Memory B cell (primary cell): Measurements from ENCODE around the gene CELF5.

Experiments
- ATAC-seq: fragments of 150-1000 bp; cut with Tn5 transposase; 2 replicates; pipeline ENCODE4 v1.10.0; 2021; ENCODE audit warnings: low read depth, mild to moderate bottlenecking, moderate library complexity
- DNase-seq, 2 donors: peaks; one replicate each; pipeline ENCODE4 v3.0.0; 2022; ENCODE audit warnings: low spot score in 2 of 2
- H3K27ac Mint-ChIP-seq: one replicate; pipeline ENCODE4 v1.8.0; 2022; ENCODE audit warnings: mild to moderate bottlenecking, moderate library complexity, mixed read lengths
- H3K27me3 Mint-ChIP-seq: one replicate; pipeline ENCODE4 v1.8.0; 2022; ENCODE audit warnings: mixed read lengths
- H3K36me3 Mint-ChIP-seq: one replicate; pipeline ENCODE4 v1.8.0; 2022; ENCODE audit warnings: mild to moderate bottlenecking, mixed read lengths
- H3K4me1 Mint-ChIP-seq: one replicate; pipeline ENCODE4 v1.8.0; 2022; ENCODE audit warnings: mixed read lengths
- H3K4me3 Mint-ChIP-seq: one replicate; pipeline ENCODE4 v1.8.0; 2022; ENCODE audit warnings: mild to moderate bottlenecking, moderate library complexity, mixed read lengths
- H3K9me3 Mint-ChIP-seq: one replicate; pipeline ENCODE4 v1.8.0; 2022; ENCODE audit warnings: mixed read lengths

The CELF5 gene

DNA sequence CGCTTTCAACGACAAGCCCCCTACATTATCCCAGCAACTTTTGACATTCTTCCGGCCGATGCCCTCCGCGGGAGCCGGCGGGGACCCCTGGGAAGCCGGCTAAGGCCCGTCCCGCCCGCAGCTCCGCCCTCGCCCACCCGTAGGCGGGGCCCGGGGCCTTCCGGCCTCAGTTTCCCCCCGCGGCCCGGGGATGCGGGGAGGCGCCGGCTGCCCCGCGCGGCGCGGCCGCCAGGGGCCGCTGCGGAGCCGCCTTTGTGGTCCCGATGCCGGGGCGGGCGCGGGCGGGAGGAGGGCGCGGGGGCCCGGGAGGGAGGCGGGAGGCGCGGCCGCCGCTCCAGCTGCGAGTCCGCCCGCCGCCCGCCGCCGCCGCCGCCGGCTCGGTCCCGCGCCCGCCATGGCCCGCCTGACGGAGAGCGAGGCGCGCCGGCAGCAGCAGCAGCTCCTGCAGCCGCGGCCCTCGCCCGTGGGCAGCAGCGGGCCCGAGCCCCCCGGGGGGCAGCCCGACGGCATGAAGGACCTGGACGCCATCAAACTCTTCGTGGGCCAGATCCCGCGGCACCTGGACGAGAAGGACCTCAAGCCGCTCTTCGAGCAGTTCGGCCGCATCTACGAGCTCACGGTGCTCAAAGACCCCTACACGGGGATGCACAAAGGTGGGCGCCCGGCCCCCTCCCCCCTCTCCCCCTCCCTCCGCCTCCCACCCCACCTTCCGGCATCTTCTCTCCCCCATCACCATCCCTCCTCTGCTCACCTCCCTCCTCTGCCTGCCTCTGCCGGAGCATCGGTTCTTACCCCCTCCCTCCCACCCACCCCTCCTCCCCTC is at the start of gene CELF5:
Gene CELF5 (plus strand): TSS at position 316 of the 823 bp plus-strand sequence. CDS start 79 bp downstream, at position 395.
- Mint-ChIP-seq H3K9me3 (no peaks in the 10 kb centered on the region), H3K4me1 (peaks cover 11% of the 10 kb centered on the region), H3K27ac (no peak within 1 kb of the TSS), H3K27me3 (peaks cover 25% of the 10 kb centered on the region), H3K4me3 (peak within 1 kb of the TSS; percentile 76), H3K36me3 (no peaks in the 10 kb centered on the region)
- DNase-seq = peak in 1 of 2 donors; percentile 56
- ATAC-seq = peak; percentile 67

DNA sequence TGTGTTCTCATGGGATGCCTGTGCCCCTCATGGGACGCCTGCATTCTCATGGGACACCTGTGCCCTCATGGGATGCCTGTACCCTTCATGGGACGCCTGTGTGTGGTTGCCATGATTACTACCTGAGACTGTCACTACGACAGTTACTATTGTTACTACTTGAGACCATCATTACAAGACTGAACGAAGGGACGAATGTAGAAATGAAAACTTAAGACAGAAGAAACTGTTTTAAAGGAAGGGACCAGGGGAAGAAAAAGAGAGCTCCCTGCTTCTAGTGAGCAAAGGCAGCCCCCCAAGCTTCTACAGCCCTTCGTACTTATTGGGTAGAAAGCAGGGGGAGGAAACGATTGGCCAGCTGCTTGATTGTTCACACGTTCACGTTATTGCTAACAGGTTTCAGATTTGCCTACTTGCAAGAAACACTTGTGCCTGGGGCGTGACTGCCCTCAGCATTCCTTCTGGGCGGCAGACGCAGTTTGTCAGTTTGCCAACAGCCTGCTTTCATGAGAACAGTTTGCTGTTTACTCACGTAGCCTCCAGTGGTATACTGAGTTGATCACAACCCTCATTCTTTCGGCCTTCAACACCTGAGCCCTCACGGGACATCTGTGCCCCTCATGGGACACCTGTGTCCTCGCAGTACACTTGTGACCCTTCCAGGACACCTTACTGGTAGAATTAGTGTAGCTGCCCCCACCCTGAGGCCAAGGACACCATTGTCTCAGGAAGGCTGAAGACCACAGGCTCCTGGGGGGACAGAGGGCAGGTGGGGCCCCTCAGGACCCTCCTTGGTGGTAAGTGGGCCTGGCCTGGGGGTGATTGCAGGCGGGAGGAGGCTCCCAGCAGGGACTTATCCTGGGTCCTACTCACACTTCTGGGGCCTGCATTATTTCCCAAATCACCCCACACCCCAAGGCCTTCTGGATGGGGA is 48.4 kb upstream of the CELF5 start:
- peaks cover 13% of the 10 kb centered on the region for H3K36me3 Mint-ChIP-seq
- H3K27ac Mint-ChIP-seq = peak overlapping the region; percentile 95
- ATAC-seq (peak; percentile 18), DNase-seq (peak; percentile 44 to 50)
- no peaks in the 10 kb centered on the region for H3K27me3 Mint-ChIP-seq
- H3K9me3 Mint-ChIP-seq = peaks cover 2% of the 10 kb centered on the region
- H3K4me1 Mint-ChIP-seq = peaks cover 29% of the 10 kb centered on the region
- H3K4me3 Mint-ChIP-seq = peak overlapping the region; percentile 35

DNA sequence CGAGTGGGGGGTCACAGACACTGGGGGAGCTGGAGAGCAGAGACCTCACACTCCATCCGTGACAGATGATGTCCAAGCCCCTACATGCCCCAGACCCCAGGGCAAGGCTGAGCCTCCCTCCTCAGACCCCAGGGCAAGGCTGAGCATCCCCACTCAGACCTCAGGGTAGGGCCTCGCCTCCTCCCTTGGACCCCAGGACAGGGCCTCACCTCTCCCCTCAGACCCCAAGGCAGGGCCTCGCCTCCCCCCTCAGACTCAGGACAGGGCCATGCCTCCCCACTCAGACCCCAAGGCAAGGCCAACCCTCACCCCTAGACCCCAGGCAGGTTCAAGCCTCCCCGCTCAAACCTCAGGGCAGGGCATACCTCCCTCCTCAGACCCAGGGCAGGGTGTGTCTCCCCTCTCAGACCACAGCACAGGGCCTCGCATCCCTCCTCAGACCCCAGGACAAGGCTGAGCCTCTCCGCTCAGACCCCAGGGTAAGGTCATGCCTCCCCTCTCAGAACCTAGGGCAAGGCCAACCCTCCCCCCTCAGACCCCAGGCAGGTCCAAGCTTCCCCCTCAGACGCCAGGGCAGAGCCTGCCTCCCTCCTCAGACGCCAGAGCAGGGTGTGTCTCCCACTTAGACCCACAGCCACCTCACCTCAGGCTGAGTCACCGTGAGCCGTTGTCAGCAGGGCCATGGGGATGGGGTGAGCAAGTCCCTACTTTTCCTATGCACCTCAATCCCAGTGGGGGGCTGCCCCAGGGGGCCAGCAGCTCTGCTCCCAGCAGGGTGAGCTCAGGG is 47.6 kb upstream of the CELF5 start:
- Mint-ChIP-seq H3K4me3 (peak overlapping the region; percentile 27), H3K9me3 (peaks cover 2% of the 10 kb centered on the region), H3K4me1 (peaks cover 25% of the 10 kb centered on the region), H3K36me3 (peaks cover 13% of the 10 kb centered on the region), H3K27me3 (no peaks in the 10 kb centered on the region), H3K27ac (peak overlapping the region; percentile 95)
- DNase-seq (peak in 1 of 2 donors; percentile 42), ATAC-seq (no peak)

DNA sequence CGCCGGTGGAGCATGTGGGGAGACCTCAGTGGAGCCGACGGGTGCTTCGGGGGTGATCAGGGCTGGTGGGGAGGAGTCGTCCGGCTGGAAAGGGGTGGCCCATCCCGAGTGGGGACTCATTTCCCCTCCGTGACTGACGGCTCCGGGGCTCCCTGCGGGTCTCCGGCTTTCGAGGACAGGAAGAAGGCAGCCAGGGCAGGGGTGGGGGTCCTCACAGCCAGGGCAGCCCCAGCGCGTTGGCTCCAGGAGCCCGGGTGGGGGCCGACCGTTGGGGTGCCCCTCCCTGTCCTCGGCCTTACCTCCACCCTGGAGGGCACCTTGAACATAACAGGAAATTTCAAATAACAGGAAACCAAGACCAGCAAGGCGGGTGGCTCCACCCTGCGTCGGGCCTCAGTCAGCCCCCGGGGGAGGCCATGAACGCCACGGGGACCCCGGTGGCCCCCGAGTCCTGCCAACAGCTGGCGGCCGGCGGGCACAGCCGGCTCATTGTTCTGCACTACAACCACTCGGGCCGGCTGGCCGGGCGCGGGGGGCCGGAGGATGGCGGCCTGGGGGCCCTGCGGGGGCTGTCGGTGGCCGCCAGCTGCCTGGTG is 46.0 kb upstream of the CELF5 start, which contains the start of gene S1PR4:
Gene S1PR4 (plus strand): TSS at position 393 of the 596 bp plus-strand sequence. CDS start 24 bp downstream, at position 417.
- ATAC-seq (peak; percentile 68), DNase-seq (peak; percentile 70 to 75)
- Mint-ChIP-seq H3K36me3 (peaks cover 15% of the 10 kb centered on the region), H3K27me3 (no peaks in the 10 kb centered on the region), H3K4me1 (peaks cover 23% of the 10 kb centered on the region), H3K4me3 (peak within 1 kb of the TSS; percentile 99), H3K27ac (peak within 1 kb of the TSS; percentile 92), H3K9me3 (peaks cover 2% of the 10 kb centered on the region)

DNA sequence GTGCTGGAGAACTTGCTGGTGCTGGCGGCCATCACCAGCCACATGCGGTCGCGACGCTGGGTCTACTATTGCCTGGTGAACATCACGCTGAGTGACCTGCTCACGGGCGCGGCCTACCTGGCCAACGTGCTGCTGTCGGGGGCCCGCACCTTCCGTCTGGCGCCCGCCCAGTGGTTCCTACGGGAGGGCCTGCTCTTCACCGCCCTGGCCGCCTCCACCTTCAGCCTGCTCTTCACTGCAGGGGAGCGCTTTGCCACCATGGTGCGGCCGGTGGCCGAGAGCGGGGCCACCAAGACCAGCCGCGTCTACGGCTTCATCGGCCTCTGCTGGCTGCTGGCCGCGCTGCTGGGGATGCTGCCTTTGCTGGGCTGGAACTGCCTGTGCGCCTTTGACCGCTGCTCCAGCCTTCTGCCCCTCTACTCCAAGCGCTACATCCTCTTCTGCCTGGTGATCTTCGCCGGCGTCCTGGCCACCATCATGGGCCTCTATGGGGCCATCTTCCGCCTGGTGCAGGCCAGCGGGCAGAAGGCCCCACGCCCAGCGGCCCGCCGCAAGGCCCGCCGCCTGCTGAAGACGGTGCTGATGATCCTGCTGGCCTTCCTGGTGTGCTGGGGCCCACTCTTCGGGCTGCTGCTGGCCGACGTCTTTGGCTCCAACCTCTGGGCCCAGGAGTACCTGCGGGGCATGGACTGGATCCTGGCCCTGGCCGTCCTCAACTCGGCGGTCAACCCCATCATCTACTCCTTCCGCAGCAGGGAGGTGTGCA is 45.3 kb upstream of the CELF5 start:
- H3K9me3 Mint-ChIP-seq = peaks cover 2% of the 10 kb centered on the region
- DNase-seq = no peak
- peak; percentile 8 for ATAC-seq
- peaks cover 29% of the 10 kb centered on the region for H3K4me1 Mint-ChIP-seq
- H3K27me3 Mint-ChIP-seq = no peaks in the 10 kb centered on the region
- H3K36me3 Mint-ChIP-seq = peaks cover 18% of the 10 kb centered on the region
- peak overlapping the region; percentile 99 for H3K4me3 Mint-ChIP-seq
- peak overlapping the region; percentile 92 for H3K27ac Mint-ChIP-seq

DNA sequence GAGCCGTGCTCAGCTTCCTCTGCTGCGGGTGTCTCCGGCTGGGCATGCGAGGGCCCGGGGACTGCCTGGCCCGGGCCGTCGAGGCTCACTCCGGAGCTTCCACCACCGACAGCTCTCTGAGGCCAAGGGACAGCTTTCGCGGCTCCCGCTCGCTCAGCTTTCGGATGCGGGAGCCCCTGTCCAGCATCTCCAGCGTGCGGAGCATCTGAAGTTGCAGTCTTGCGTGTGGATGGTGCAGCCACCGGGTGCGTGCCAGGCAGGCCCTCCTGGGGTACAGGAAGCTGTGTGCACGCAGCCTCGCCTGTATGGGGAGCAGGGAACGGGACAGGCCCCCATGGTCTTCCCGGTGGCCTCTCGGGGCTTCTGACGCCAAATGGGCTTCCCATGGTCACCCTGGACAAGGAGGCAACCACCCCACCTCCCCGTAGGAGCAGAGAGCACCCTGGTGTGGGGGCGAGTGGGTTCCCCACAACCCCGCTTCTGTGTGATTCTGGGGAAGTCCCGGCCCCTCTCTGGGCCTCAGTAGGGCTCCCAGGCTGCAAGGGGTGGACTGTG is 44.6 kb upstream of the CELF5 start:
- ATAC-seq (peak; percentile 20), DNase-seq (peak in 1 of 2 donors; percentile 52)
- no peaks in the 10 kb centered on the region for H3K27me3 Mint-ChIP-seq
- peaks cover 2% of the 10 kb centered on the region for H3K9me3 Mint-ChIP-seq
- H3K27ac Mint-ChIP-seq = peak overlapping the region; percentile 92
- H3K36me3 Mint-ChIP-seq = peaks cover 24% of the 10 kb centered on the region
- H3K4me1 Mint-ChIP-seq = peaks cover 36% of the 10 kb centered on the region
- H3K4me3 Mint-ChIP-seq = peak overlapping the region; percentile 99

DNA sequence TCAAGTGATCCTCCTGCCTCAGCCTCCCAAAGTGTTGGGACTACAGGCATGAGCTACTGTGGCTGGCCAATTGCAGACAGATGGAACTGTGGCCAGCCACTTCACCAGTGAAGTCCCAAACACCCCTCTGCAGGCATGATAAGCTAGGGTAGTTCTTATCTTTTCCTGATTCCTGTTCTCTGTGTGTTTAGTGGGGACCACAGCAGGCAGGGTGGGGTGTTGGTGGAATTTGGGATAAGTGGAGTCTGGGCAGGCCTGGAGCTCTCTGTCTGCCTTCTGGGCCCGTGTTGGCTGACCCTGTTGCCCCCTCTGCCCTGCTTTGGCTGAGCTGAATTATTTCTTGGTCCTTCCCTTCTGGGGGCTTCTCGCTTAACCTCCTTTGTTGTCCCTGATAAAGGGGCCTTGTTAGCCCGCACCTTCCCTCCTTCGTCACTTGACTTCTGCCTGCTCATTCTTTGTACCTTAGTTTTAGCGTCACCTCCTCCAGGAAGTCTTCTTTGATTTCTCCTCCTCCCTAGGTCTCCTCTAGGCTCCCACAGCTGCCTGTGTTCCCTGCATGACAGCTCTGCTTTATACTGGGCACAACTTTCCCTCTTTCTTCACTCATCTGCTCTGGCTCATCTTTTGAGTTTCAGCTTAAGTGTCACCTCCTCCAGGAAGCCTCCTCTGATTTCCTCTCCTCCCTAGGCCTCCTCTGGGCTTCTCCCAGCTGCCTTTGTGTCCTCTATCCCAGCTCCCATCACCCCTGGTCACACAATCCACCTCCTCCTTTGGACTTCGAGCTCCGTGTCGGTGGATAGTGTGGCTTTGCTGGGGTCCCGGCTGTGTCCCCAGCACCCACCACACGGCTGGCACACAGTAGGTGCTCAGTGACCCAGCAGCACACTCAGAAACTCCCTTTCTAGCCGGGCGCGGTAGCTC is 40.5 kb upstream of the CELF5 start:
- no peaks in the 10 kb centered on the region for H3K27me3 Mint-ChIP-seq
- peak overlapping the region; percentile 64 for H3K4me3 Mint-ChIP-seq
- H3K4me1 Mint-ChIP-seq = peaks cover 44% of the 10 kb centered on the region
- no peak for ATAC-seq
- H3K9me3 Mint-ChIP-seq = no peaks in the 10 kb centered on the region
- DNase-seq = no peak
- H3K27ac Mint-ChIP-seq = peak overlapping the region; percentile 56
- peaks cover 30% of the 10 kb centered on the region for H3K36me3 Mint-ChIP-seq

DNA sequence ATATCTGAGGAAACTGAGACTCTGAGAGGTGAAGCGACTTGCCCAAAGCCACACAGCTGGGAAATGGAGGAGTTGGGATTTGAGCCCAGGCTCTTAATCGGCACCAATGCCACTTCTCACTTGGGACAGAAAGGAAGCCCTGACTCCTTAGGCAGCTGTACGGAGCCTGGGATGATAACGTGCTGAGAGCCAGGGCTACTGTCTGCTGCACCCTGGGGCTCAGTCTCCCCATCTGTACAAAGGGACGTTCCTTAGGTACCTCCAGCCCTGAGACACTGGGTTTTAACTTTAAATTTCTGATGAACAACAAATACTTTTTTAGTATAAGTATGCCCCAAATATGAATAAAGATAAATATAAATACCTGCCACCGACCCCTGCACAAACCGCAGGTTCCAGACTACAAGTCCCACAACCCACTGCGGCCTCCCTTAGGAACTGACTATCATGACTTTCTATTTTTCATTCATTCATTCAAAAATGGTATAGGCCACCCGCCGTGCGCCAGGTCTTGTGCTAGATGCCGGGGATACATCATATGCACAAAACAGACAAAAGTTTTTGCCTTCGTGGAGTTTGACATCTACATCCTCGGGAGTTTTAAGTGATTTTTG is 39.5 kb upstream of the CELF5 start:
- Mint-ChIP-seq H3K4me1 (peaks cover 44% of the 10 kb centered on the region), H3K27me3 (no peaks in the 10 kb centered on the region), H3K36me3 (peaks cover 24% of the 10 kb centered on the region), H3K4me3 (peak overlapping the region; percentile 100), H3K27ac (peak overlapping the region; percentile 93), H3K9me3 (no peaks in the 10 kb centered on the region)
- ATAC-seq = peak; percentile 25
- DNase-seq = no peak

DNA sequence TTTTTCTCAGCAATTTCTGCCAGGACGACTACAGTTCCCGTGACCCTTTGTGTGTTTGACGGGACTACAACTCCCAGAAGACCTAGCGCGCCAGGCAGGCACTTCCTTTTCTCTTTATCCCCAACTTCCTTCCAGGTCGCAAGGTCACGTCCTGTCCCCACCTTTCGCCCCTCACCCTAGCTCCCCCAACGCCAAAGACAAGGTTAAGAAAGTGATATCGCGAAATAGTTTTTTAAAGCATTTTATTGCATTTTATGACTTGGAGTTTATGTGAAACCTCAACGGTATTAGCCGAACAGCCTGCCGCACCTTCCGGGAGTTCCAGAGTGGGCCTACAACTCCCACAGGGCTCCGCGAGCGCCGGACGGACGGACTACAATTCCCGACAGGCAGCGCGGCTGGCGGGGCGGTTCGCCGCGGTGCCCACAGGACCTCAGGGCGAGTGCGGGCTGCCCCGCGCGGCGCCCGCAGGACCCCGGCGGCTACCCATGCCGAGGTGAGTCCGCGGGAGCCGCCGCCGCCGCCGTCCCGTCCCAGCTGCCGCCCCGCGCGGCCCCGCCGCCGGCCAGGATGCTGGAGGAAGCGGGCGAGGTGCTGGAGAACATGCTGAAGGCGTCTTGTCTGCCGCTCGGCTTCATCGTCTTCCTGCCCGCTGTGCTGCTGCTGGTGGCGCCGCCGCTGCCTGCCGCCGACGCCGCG is 38.9 kb upstream of the CELF5 start, which contains the start of gene NCLN:
Gene NCLN (plus strand): TSS at position 470 of the 699 bp plus-strand sequence. CDS start 101 bp downstream, at position 571.
- no peaks in the 10 kb centered on the region for H3K9me3 Mint-ChIP-seq
- peak within 1 kb of the TSS; percentile 93 for H3K27ac Mint-ChIP-seq
- peak within 1 kb of the TSS; percentile 100 for H3K4me3 Mint-ChIP-seq
- DNase-seq (peak; percentile 93 to 99), ATAC-seq (peak; percentile 88)
- peaks cover 20% of the 10 kb centered on the region for H3K36me3 Mint-ChIP-seq
- H3K27me3 Mint-ChIP-seq = no peaks in the 10 kb centered on the region
- H3K4me1 Mint-ChIP-seq = peaks cover 43% of the 10 kb centered on the region

DNA sequence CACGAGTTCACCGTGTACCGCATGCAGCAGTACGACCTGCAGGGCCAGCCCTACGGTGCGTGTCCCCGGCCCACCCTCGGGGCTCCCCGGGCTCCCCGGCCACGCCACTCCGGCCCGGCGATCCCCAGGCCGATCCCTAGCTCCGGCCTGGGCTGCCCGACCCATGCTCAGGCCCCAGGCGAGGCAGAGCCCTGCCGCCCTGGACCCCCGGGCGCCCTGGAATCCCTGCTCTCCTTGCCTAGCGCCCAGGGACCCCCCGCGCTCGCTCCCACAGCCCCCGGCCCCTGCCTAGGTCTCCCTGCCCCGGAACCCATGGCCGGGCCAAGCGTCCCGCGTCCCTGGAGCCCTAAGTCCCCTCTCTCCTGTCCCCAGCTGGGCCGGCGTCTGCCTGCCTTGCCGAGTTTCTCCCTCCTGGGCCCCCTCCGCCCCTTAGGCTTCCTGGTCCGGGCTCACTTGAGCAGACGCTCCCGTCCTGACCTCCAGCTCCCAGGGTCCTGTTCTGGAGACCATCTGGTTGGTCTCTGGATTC is 38.2 kb upstream of the CELF5 start:
- Mint-ChIP-seq H3K9me3 (no peaks in the 10 kb centered on the region), H3K27me3 (no peaks in the 10 kb centered on the region), H3K4me1 (peaks cover 46% of the 10 kb centered on the region), H3K4me3 (peak overlapping the region; percentile 100), H3K36me3 (peaks cover 17% of the 10 kb centered on the region), H3K27ac (peak overlapping the region; percentile 66)
- ATAC-seq = no peak
- no peak for DNase-seq
